Glutamatergic neuron (in vitro differentiated cells): ENCODE results near the gene L3MBTL4. TPM values are rescaled to one million over a fixed set of nuclear protein-coding genes. Genes with fewer than 3 reads are reported as not detected.

Experiments used
- DNase-seq: peaks from one replicate; pipeline ENCODE4 v3.0.0; 2022
- H3K27ac Mint-ChIP-seq: one replicate; pipeline ENCODE4 v1.8.0; 2020; ENCODE audit warnings: mild to moderate bottlenecking, mixed read lengths, inconsistent platforms; ENCODE audit not compliant: unreplicated experiment
- H3K27me3 Mint-ChIP-seq: one replicate; pipeline ENCODE4 v1.8.0; 2020; ENCODE audit warnings: mild to moderate bottlenecking, moderate library complexity, mixed read lengths, inconsistent platforms; ENCODE audit not compliant: unreplicated experiment
- H3K36me3 Mint-ChIP-seq: one replicate; pipeline ENCODE4 v1.8.0; 2020; ENCODE audit warnings: mild to moderate bottlenecking, mixed read lengths, inconsistent platforms; ENCODE audit not compliant: unreplicated experiment
- H3K4me1 Mint-ChIP-seq: one replicate; pipeline ENCODE4 v1.8.0; 2020; ENCODE audit warnings: mild to moderate bottlenecking, low read depth, mixed read lengths, inconsistent platforms; ENCODE audit not compliant: unreplicated experiment
- H3K4me3 Mint-ChIP-seq: one replicate; pipeline ENCODE4 v1.8.0; 2020; ENCODE audit warnings: mild to moderate bottlenecking, mixed read lengths, inconsistent platforms; ENCODE audit not compliant: unreplicated experiment
- H3K9me3 Mint-ChIP-seq: one replicate; pipeline ENCODE4 v1.8.0; 2020; ENCODE audit warnings: mild to moderate bottlenecking, moderate library complexity, mixed read lengths, inconsistent platforms; ENCODE audit not compliant: unreplicated experiment
- total RNA-seq: library from RNA; stranded (reverse); fragmentation: NEBNext Ultra II Directional; extraction: Animal tissue kit (Norgen Biotek cat#: 25700); gene quantifications from one replicate; pipeline ENCODE4 v1.2.1, GENCODE V29; 2021; ENCODE audit not compliant: unreplicated experiment
- TF ChIP-seq, protein P1 (sequence below): fragments of 200-600 bp; sonication (generic); IDR thresholded peaks from one replicate; pipeline ENCODE4 v1.5.0; 2021; ENCODE audit not compliant: partially characterized antibody, unreplicated experiment

L3MBTL4 gene
- total RNA-seq, 1 donor from 2014 or later = 0.32 TPM

GRCh38 chr18:6017171-6017570 is 397.5 kb downstream of the L3MBTL4 start:
- Mint-ChIP-seq H3K9me3 (no peaks in the 10 kb centered on the region), H3K27ac (no peak overlapping the region), H3K27me3 (no peaks in the 10 kb centered on the region), H3K36me3 (no peaks in the 10 kb centered on the region), H3K4me1 (peaks cover under 1% of the 10 kb centered on the region), H3K4me3 (no peak overlapping the region)
- no peak for DNase-seq
- TF ChIP-seq, protein P1, sequence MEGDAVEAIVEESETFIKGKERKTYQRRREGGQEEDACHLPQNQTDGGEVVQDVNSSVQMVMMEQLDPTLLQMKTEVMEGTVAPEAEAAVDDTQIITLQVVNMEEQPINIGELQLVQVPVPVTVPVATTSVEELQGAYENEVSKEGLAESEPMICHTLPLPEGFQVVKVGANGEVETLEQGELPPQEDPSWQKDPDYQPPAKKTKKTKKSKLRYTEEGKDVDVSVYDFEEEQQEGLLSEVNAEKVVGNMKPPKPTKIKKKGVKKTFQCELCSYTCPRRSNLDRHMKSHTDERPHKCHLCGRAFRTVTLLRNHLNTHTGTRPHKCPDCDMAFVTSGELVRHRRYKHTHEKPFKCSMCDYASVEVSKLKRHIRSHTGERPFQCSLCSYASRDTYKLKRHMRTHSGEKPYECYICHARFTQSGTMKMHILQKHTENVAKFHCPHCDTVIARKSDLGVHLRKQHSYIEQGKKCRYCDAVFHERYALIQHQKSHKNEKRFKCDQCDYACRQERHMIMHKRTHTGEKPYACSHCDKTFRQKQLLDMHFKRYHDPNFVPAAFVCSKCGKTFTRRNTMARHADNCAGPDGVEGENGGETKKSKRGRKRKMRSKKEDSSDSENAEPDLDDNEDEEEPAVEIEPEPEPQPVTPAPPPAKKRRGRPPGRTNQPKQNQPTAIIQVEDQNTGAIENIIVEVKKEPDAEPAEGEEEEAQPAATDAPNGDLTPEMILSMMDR = no peak

- Mint-ChIP-seq H3K27me3 (no peaks in the 10 kb centered on the region), H3K9me3 (no peaks in the 10 kb centered on the region), H3K27ac (no peak overlapping the region), H3K4me1 (no peaks in the 10 kb centered on the region), H3K4me3 (no peak overlapping the region), H3K36me3 (no peaks in the 10 kb centered on the region)
- TF ChIP-seq, protein P1 = no peak
- no peak for DNase-seq
These were observed 399.3 kb downstream of the L3MBTL4 start for GRCh38 chr18:6015364-6015763.

- Mint-ChIP-seq H3K4me1 (no peaks in the 10 kb centered on the region), H3K27me3 (peaks cover under 1% of the 10 kb centered on the region), H3K27ac (no peak overlapping the region), H3K9me3 (no peaks in the 10 kb centered on the region), H3K4me3 (no peak overlapping the region), H3K36me3 (no peaks in the 10 kb centered on the region)
- TF ChIP-seq, protein P1 = no peak
- no peak for DNase-seq
These were observed 401.4 kb downstream of the L3MBTL4 start for GRCh38 chr18:6013171-6013810.

GRCh38 chr18:6010921-6011320 is 403.8 kb downstream of the L3MBTL4 start:
- H3K36me3 Mint-ChIP-seq = no peaks in the 10 kb centered on the region
- H3K4me1 Mint-ChIP-seq = no peaks in the 10 kb centered on the region
- TF ChIP-seq, protein P1 = no peak
- H3K27me3 Mint-ChIP-seq = peaks cover 2% of the 10 kb centered on the region
- no peak for DNase-seq
- no peak overlapping the region for H3K27ac Mint-ChIP-seq
- no peaks in the 10 kb centered on the region for H3K9me3 Mint-ChIP-seq
- H3K4me3 Mint-ChIP-seq = no peak overlapping the region

DNA sequence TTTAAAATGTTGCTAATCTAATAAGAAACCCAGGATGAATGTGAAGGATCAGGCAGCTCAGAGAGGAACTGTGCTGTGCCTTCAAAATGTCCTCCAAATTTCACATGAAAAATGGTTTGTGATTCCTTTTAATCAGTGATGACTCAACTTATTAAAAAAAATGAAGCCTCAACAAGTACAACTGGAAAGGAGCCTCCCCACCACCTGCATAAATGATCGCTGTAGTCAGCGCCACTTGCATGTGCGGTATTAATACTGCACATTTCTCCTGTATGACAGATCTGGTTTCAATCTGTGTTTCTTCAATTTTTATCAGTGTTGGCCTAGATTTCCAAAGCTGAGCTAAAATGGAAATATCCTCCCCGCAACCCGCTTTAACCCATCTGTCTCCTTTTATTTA is 404.4 kb downstream of the L3MBTL4 start:
- peaks cover 2% of the 10 kb centered on the region for H3K27me3 Mint-ChIP-seq
- no peaks in the 10 kb centered on the region for H3K36me3 Mint-ChIP-seq
- no peaks in the 10 kb centered on the region for H3K4me1 Mint-ChIP-seq
- H3K27ac Mint-ChIP-seq = no peak overlapping the region
- DNase-seq = no peak
- TF ChIP-seq, protein P1 = no peak
- no peak overlapping the region for H3K4me3 Mint-ChIP-seq
- H3K9me3 Mint-ChIP-seq = no peaks in the 10 kb centered on the region
